H9 (cell line): ENCODE data around the gene ITLN1. TPM values are rescaled to one million over a fixed set of nuclear protein-coding genes. Genes with fewer than 3 reads are reported as not detected.

Experiments
- DNase-seq: peaks from one replicate; pipeline ENCODE4 v3.0.0-alpha.2; 2017
- H2AFZ ChIP-seq: one replicate; pipeline ENCODE4 v1.6.1; 2013; ENCODE audit warnings: mild to moderate bottlenecking, low read length, control low read depth, moderate library complexity
- H2AK5ac ChIP-seq: 2 replicates; pipeline ENCODE4 v1.6.1; 2013; ENCODE audit warnings: low read length, control low read depth, mixed read lengths; ENCODE audit not compliant: insufficient read length
- H2BK120ac ChIP-seq: one replicate; pipeline ENCODE4 v1.6.1; 2013; ENCODE audit warnings: low read depth, mild to moderate bottlenecking, low read length, control low read depth, inconsistent platforms; ENCODE audit not compliant: poor library complexity, severe bottlenecking
- H2BK12ac ChIP-seq: 2 replicates; pipeline ENCODE4 v1.6.1; 2013; ENCODE audit warnings: low read length, control low read depth, mixed read lengths, low read depth; ENCODE audit not compliant: insufficient read length
- H2BK15ac ChIP-seq: 2 replicates; pipeline ENCODE4 v1.6.1; 2013; ENCODE audit warnings: low read depth, low read length, control low read depth
- H2BK20ac ChIP-seq: one replicate; pipeline ENCODE4 v1.6.1; 2013; ENCODE audit warnings: low read depth, mild to moderate bottlenecking, low read length, control low read depth, inconsistent platforms; ENCODE audit not compliant: poor library complexity, severe bottlenecking
- H2BK5ac ChIP-seq: 2 replicates; pipeline ENCODE4 v1.6.1; 2013; ENCODE audit warnings: low read length, control low read depth, mixed read lengths; ENCODE audit not compliant: insufficient read length
- H3K14ac ChIP-seq: 2 replicates; pipeline ENCODE4 v1.6.1; 2013; ENCODE audit warnings: low read length, control low read depth; ENCODE audit not compliant: insufficient read depth
- H3K18ac ChIP-seq: 2 replicates; pipeline ENCODE4 v1.6.1; 2013; ENCODE audit warnings: low read depth, mild to moderate bottlenecking, mixed read lengths, low read length, control low read depth; ENCODE audit not compliant: insufficient read length
- H3K23ac ChIP-seq: 2 replicates; pipeline ENCODE4 v1.6.1; 2013; ENCODE audit warnings: low read length, control low read depth, mixed read lengths, low read depth; ENCODE audit not compliant: insufficient read length
- H3K23me2 ChIP-seq: 2 replicates; pipeline ENCODE4 v1.6.1; 2013; ENCODE audit warnings: low read depth, mild to moderate bottlenecking, mixed read lengths, low read length, control low read depth; ENCODE audit not compliant: insufficient read length, poor library complexity, severe bottlenecking
- H3K27ac ChIP-seq: 2 replicates; pipeline ENCODE4 v1.5.1; 2013; ENCODE audit warnings: low read length, control low read depth, mixed read lengths, low read depth; ENCODE audit not compliant: insufficient read length
- H3K27me3 ChIP-seq: 2 replicates; pipeline ENCODE4 v1.6.1; 2013; ENCODE audit warnings: low read length, control low read depth, inconsistent platforms; ENCODE audit not compliant: insufficient read depth
- H3K4ac ChIP-seq: 2 replicates; pipeline ENCODE4 v1.6.1; 2013; ENCODE audit warnings: low read depth, mild to moderate bottlenecking, control low read depth, inconsistent platforms, low read length, moderate library complexity
- H3K4me1 ChIP-seq: 2 replicates; pipeline ENCODE4 v1.6.1; 2013; ENCODE audit warnings: low read length, control low read depth, inconsistent platforms; ENCODE audit not compliant: insufficient read depth
- H3K4me2 ChIP-seq: 2 replicates; pipeline ENCODE4 v1.6.1; 2013; ENCODE audit warnings: low read length, control low read depth, mixed read lengths; ENCODE audit not compliant: insufficient read length, insufficient read depth
- H3K56ac ChIP-seq: 2 replicates; pipeline ENCODE4 v1.6.1; 2013; ENCODE audit warnings: low read depth, mild to moderate bottlenecking, mixed read lengths, low read length, control low read depth; ENCODE audit not compliant: insufficient read length
- H3K79me1 ChIP-seq: 2 replicates; pipeline ENCODE4 v1.6.1; 2013; ENCODE audit warnings: low read depth, mild to moderate bottlenecking, moderate library complexity, low read length, control low read depth, inconsistent platforms; ENCODE audit not compliant: insufficient read depth, poor library complexity, severe bottlenecking
- H3K79me2 ChIP-seq: 2 replicates; pipeline ENCODE4 v1.6.1; 2013; ENCODE audit warnings: low read length, control low read depth, inconsistent platforms; ENCODE audit not compliant: insufficient read depth
- H3K9ac ChIP-seq: 2 replicates; pipeline ENCODE4 v1.6.1; 2013; ENCODE audit warnings: low read length, control low read depth, mixed read lengths; ENCODE audit not compliant: insufficient read length; ENCODE audit errors: extremely low read depth
- H3K9me3 ChIP-seq: one replicate; pipeline ENCODE4 v1.6.1; 2013; ENCODE audit warnings: low read depth, low read length, inconsistent platforms; ENCODE audit not compliant: control insufficient read depth
- H3T11ph ChIP-seq: one replicate; pipeline ENCODE4 v1.6.1; 2013; ENCODE audit warnings: mild to moderate bottlenecking, low read length, control low read depth, inconsistent platforms
- H4K20me1 ChIP-seq: one replicate; pipeline ENCODE4 v1.6.1; 2013; ENCODE audit not compliant: control insufficient read depth, insufficient read length, insufficient read depth
- H4K5ac ChIP-seq: 2 replicates; pipeline ENCODE4 v1.6.1; 2013; ENCODE audit warnings: low read depth, mild to moderate bottlenecking, mixed read lengths, low read length, control low read depth; ENCODE audit not compliant: insufficient read length
- H4K8ac ChIP-seq: replicated peaks from 2 replicates; pipeline ENCODE4 v1.6.1; 2013; ENCODE audit warnings: low read length, control low read depth, mixed read lengths, low read depth; ENCODE audit not compliant: insufficient read length
- H4K91ac ChIP-seq: 2 replicates; pipeline ENCODE4 v1.6.1; 2013; ENCODE audit warnings: low read depth, mild to moderate bottlenecking, moderate library complexity, mixed read lengths, low read length, control low read depth; ENCODE audit not compliant: insufficient read length
- H3K27ac Mint-ChIP-seq, 3 experiments: 2 replicates in 2 of 3; 3 replicates in 1 of 3; pipeline ENCODE4 v1.8.0; 2020 to 2021; ENCODE audit warnings: mixed read lengths in 3 of 3, mild to moderate bottlenecking in 1 of 3, moderate library complexity in 1 of 3
- H3K27me3 Mint-ChIP-seq: 2 replicates; pipeline ENCODE4 v1.8.0; 2021; ENCODE audit warnings: low read depth, mild to moderate bottlenecking, moderate library complexity, mixed read lengths
- H3K36me3 Mint-ChIP-seq, 3 experiments: 2 replicates in 2 of 3; 3 replicates in 1 of 3; pipeline ENCODE4 v1.8.0; 2020 to 2021; ENCODE audit warnings: low read depth in 3 of 3, mixed read lengths in 3 of 3; ENCODE audit not compliant: insufficient read depth in 1 of 3
- H3K4me1 Mint-ChIP-seq, 2 experiments: 2 replicates each; pipeline ENCODE4 v1.8.0; 2020; ENCODE audit warnings: mixed read lengths in 2 of 2
- H3K4me3 Mint-ChIP-seq, 2 experiments: 2 replicates in 1 of 2; 3 replicates in 1 of 2; pipeline ENCODE4 v1.8.0; 2020 to 2021; ENCODE audit warnings: mild to moderate bottlenecking in 2 of 2, mixed read lengths in 2 of 2, moderate library complexity in 1 of 2
- H3K9me3 Mint-ChIP-seq, 2 experiments: 2 replicates in 1 of 2; 3 replicates in 1 of 2; pipeline ENCODE4 v1.8.0; 2020; ENCODE audit warnings: mild to moderate bottlenecking in 2 of 2, mixed read lengths in 2 of 2, moderate library complexity in 1 of 2
- WGBS: extraction: QIAGEN DNeasy Blood & Tissue Kit; methylation state at CpG from one replicate; pipeline ENCODE4 v1.1.7; 2013; ENCODE audit warnings: missing lambda C conversion rate, low lambda C conversion rate, mixed read lengths; ENCODE audit not compliant: insufficient read length; ENCODE audit errors: extremely low coverage; 5-methylcytosine and 5-hydroxymethylcytosine counted together
- total RNA-seq: library from RNA; stranded (reverse); gene quantifications from 2 replicates; pipeline ENCODE4 v1.2.1, GENCODE V29; 2021
- TF ChIP-seq, protein P1 (sequence below): fragments of 200-600 bp; sonication (generic); conservative IDR thresholded peaks from 3 replicates; pipeline ENCODE4 v1.8.0; 2021; ENCODE audit warnings: antibody characterized with exemption, mild to moderate bottlenecking

ITLN1 gene
- total RNA-seq, 1 experiment from 2014 or later: not detected

- no peak overlapping the region for H3K4me3 Mint-ChIP-seq
- TF ChIP-seq, protein P1, sequence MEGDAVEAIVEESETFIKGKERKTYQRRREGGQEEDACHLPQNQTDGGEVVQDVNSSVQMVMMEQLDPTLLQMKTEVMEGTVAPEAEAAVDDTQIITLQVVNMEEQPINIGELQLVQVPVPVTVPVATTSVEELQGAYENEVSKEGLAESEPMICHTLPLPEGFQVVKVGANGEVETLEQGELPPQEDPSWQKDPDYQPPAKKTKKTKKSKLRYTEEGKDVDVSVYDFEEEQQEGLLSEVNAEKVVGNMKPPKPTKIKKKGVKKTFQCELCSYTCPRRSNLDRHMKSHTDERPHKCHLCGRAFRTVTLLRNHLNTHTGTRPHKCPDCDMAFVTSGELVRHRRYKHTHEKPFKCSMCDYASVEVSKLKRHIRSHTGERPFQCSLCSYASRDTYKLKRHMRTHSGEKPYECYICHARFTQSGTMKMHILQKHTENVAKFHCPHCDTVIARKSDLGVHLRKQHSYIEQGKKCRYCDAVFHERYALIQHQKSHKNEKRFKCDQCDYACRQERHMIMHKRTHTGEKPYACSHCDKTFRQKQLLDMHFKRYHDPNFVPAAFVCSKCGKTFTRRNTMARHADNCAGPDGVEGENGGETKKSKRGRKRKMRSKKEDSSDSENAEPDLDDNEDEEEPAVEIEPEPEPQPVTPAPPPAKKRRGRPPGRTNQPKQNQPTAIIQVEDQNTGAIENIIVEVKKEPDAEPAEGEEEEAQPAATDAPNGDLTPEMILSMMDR: no peak
- Histone ChIP-seq H3K27ac (no peak overlapping the region), H3K4ac (no peak overlapping the region), H3K23me2 (no peaks in the 10 kb centered on the region), H3K4me2 (no peak overlapping the region), H2BK5ac (no peak overlapping the region), H4K91ac (no peak overlapping the region), H3K56ac (no peak overlapping the region), H2AK5ac (no peak overlapping the region), H4K8ac (no peak overlapping the region), H2BK15ac (no peak overlapping the region), H3K4me1 (no peaks in the 10 kb centered on the region), H3T11ph (no peak overlapping the region), H4K20me1 (no peaks in the 10 kb centered on the region), H3K79me1 (no peaks in the 10 kb centered on the region), H3K79me2 (no peaks in the 10 kb centered on the region), H3K9me3 (no peaks in the 10 kb centered on the region), H2AFZ (no peak overlapping the region), H3K27me3 (no peaks in the 10 kb centered on the region), H3K23ac (no peak overlapping the region), H3K14ac (no peak overlapping the region), H2BK20ac (no peak overlapping the region), H4K5ac (no peak overlapping the region), H2BK12ac (no peak overlapping the region), H3K9ac (no peak overlapping the region), H3K18ac (no peak overlapping the region), H2BK120ac (no peak overlapping the region)
- H3K27ac Mint-ChIP-seq: no peak overlapping the region
- no peaks in the 10 kb centered on the region for H3K36me3 Mint-ChIP-seq
- no peaks in the 10 kb centered on the region for H3K27me3 Mint-ChIP-seq
- H3K9me3 Mint-ChIP-seq: no peaks in the 10 kb centered on the region; a peak in 1 of 5 replicates
- no CpG with 5 or more reads among the region's 4 CpGs for WGBS
- no peak for DNase-seq
- H3K4me1 Mint-ChIP-seq: peaks cover 10 to 11% of the 10 kb centered on the region in 2 experiments
Observed at GRCh38 chr1:160841079-160841478, 43.9 kb downstream of the ITLN1 start.
